AG04449 (cell line): ENCODE measurements around the gene DLX2.
A peak's percentile ranks its signal among the peaks of the same experiment; 100 is the strongest.
"Not testable (repeated sequence)": the region's sequence is repeated elsewhere in the genome, so short reads cannot be mapped to it uniquely, and the experiment has no call there.

Source experiments
- CTCF ChIA-PET: fragments of 350-600 bp; formaldehyde crosslinking; extraction: SDS; loops from one replicate; lab custom pipeline; 2021; ENCODE audit warnings: antibody characterized with exemption; lab: Yijun Ruan, JAX
- POLR2A ChIA-PET: fragments of 400-600, 350-600 bp; formaldehyde crosslinking; extraction: SDS; loops from one replicate; lab custom pipeline; 2020; ENCODE audit warnings: antibody characterized with exemption, inconsistent platforms; lab: Yijun Ruan, JAX
- DNase-seq: peaks from one replicate; pipeline ENCODE4 v3.0.0-alpha.2; 2010; ENCODE audit warnings: low read depth, low spot score
- H3K4me3 ChIP-seq: 2 replicates; pipeline ENCODE4 v1.5.1; 2011; ENCODE audit warnings: low read depth, mild to moderate bottlenecking, control low read depth, low read length
- CTCF ChIP-seq: IDR thresholded peaks from one replicate; pipeline ENCODE4 v1.5.1; 2011; ENCODE audit warnings: mild to moderate bottlenecking, moderate library complexity, low read length, control low read depth, inconsistent platforms; ENCODE audit not compliant: insufficient read depth; ENCODE audit errors: missing control alignments

The DLX2 gene

DNA sequence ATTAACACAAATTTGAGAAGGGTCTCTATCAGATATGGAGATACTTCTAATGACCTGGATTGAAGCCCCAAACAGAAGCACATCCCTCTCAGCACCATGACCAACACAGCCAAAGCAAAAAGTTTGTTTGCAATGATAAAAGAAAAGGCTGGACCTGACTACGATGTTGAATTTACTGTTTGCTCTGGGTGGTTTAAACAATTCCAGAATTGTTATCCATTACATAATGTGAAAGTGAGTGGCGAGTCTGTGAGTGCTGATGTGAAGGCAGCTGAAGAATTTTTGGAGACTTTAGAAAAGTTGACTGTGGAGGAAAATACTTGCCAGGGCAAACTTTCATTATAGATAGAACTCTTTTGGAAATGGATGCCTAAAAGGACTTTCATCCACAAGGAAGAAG lies 17.4 kb upstream of the DLX2 start:
- POLR2A ChIA-PET = no interaction called here
- no peak for TF ChIP-seq CTCF
- CTCF ChIA-PET = interaction anchor here (1.1 to 3.7 kb wide), 6 partner anchors 9 to 546 kb away, joined by 3 to 12 read pairs (median 6); no protein-coding TSS in a partner anchor
- H3K4me3 ChIP-seq = no peak overlapping the region
- no peak for DNase-seq

GRCh38 chr2:172119089-172119488 lies 16.4 kb upstream of the DLX2 start:
- H3K4me3 ChIP-seq = no peak overlapping the region
- no peak for TF ChIP-seq CTCF
- DNase-seq = no peak
- CTCF ChIA-PET = interaction anchor here (2.2 to 3.7 kb wide), 2 partner anchors 8 to 346 kb away, joined by 5 to 12 read pairs; no protein-coding TSS in a partner anchor
- POLR2A ChIA-PET = no interaction called here

- DNase-seq = no peak
- POLR2A ChIA-PET = no interaction called here
- CTCF ChIA-PET = interaction anchor here (0.9 to 18.1 kb wide), 12 partner anchors 9 to 543 kb away, joined by 3 to 355 read pairs (median 4); partner anchors contain the start of gene DLX2
- H3K4me3 ChIP-seq = no peak overlapping the region
- TF ChIP-seq CTCF = no peak
Observed at GRCh38 chr2:172116107-172116506, 13.4 kb upstream of the DLX2 start.

- no peak overlapping the region for H3K4me3 ChIP-seq
- no peak for DNase-seq
- no peak for TF ChIP-seq CTCF
- CTCF ChIA-PET = interaction anchor here (0.8 to 18.1 kb wide), 14 partner anchors 8 to 1300 kb away, joined by 3 to 355 read pairs (median 7); no protein-coding TSS in a partner anchor
- POLR2A ChIA-PET = no interaction called here
Observed at GRCh38 chr2:172114579-172114978, 11.9 kb upstream of the DLX2 start.

- not testable (repeated sequence) for H3K4me3 ChIP-seq, DNase-seq
- ChIA-PET POLR2A (interaction anchor here (1.2 kb wide), 1 partner anchor 11 kb away, joined by 3 read pairs; the partner anchor contains the start of gene DLX2), CTCF (interaction anchor here (0.7 to 18.1 kb wide), 30 partner anchors 7 to 1299 kb away, joined by 3 to 355 read pairs (median 6); partner anchors contain the start of gene DLX2)
Observed at GRCh38 chr2:172114176-172114575, 11.5 kb upstream of the DLX2 start.

GRCh38 chr2:172113617-172114016 lies 10.9 kb upstream of the DLX2 start:
- H3K4me3 ChIP-seq = no peak overlapping the region
- TF ChIP-seq CTCF = peak; percentile 29
- no peak for DNase-seq
- ChIA-PET POLR2A (interaction anchor here (1.2 kb wide), 1 partner anchor 11 kb away, joined by 3 read pairs; the partner anchor contains the start of gene DLX2), CTCF (interaction anchor here (0.6 to 18.1 kb wide), 36 partner anchors 7 to 1299 kb away, joined by 3 to 355 read pairs (median 4); partner anchors contain the start of gene DLX2)
